Lower leg skin (tissue), 3 donors: ENCODE data around the gene DGKD.

Source experiments
- CTCF ChIP-seq, 3 donors: fragments of 450-650 bp; IDR thresholded peaks; one replicate each; pipeline ENCODE4 v1.5.1; 2016; ENCODE audit warnings: antibody characterized with exemption in 3 of 3, mild to moderate bottlenecking in 3 of 3, moderate library complexity in 2 of 3
- POLR2A ChIP-seq, 2 donors: fragments of 450-650 bp; IDR thresholded peaks; one replicate each; pipeline ENCODE4 v1.6.1; 2016 to 2017; ENCODE audit warnings: antibody characterized with exemption in 2 of 2, mild to moderate bottlenecking in 1 of 2, moderate library complexity in 1 of 2

DNA sequence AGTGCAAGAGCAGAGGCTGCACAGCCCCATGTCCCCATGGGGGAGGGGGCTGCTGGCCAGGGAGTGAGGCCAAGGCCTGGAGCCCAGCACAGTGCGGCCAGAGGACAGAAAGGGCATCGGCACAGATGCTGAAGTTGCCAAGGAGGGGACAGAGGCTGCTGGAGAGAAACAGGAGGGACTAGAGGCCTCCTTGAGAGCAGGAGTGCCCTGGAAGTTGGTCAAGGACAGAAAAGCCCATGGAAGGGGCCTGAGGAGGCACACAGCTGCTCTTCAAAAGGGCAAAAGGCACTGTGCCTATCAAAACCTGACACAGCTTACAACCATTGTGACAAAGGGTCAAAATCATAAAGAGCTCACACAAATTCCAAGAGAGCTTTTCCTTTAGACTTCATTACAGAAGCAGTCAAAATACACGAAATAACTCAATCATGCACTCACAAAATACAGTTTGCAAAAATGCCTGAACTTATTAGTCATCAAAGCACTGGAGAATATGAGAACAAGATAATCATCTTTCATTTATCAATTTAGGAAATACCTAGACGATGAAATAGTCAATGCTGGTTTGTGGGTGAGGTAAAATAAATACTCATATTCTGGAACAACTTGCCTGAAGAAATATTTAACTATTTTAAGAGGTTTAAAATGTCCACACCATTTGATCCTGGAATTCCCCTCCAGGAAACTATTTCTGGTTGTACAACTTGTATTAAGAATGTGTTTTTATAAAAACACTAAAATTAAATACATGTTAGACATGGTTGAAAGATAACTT is 132.7 kb downstream of the DGKD start:
- TF ChIP-seq CTCF (IDR thresholded peaks at IDR 0.05) (no peak), POLR2A (IDR thresholded peaks at IDR 0.05) (no peak)
